ENCODE results near the gene IQCN. TPM values are rescaled to one million over a fixed set of nuclear protein-coding genes. Genes with fewer than 3 reads are reported as not detected.

IQCN gene
- total and polyA plus RNA-seq, 5 donors from 2014 or later: 0.03 to 26.5 (median 0.22) TPM; not detected in 1

DNA sequence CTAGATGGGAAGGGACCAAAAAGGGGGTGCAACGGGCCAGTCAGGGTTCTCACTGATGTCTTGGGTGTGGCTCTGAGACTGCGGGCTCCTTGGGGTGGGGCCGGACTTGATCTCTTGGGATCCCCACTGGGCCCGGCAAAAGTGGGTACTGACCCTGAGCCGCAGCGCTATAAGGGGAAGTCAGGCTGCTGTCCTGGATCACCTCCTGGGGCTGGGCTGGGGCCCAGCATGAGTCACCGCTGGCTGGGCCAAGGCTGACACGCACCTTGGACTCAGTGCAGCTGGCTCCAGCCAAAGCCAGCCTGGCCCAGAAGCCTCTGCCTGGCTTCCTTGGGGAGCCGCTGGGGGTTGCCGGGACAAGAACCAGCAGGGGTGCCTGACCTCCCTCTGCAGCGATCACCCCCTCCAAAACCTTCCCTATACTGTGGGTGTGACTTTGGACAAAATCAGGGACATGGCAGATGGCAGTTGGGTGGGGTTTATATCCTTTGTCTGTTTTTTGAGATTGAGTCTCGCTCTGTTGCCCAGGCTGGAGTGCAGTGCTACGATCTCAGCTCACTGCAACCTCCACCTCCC, 617 bp upstream of the IQCN start:
- Mint-ChIP-seq H3K9me3 (peaks cover 0 to 23% (median 0%) of the 10 kb centered on the region in 7 donors), H3K4me3 (peak overlapping the region; percentile 57 to 98 (median 68)), H3K27me3 (peaks cover 57% of the 10 kb centered on the region), H3K27ac (peak overlapping the region in 2 of 3 donors; percentile 78 to 99), H3K4me1 (peaks cover 6 to 60% (median 28%) of the 10 kb centered on the region in 4 donors), H3K36me3 (peaks cover 13% of the 10 kb centered on the region)
- Histone ChIP-seq H3K27ac (ENCODE audit: insufficient read depth, low read length, poor library complexity, severe bottlenecking) (no peak overlapping the region), H3K36me3 (ENCODE audit: control insufficient read depth, insufficient read depth, low read length) (peaks cover 21% of the 10 kb centered on the region), H3K27me3 (ENCODE audit: control insufficient read depth, insufficient read depth, low read length) (no peaks in the 10 kb centered on the region), H3K4me1 (ENCODE audit: control insufficient read depth, insufficient read depth, low read length, poor library complexity, severe bottlenecking) (peaks cover 38% of the 10 kb centered on the region), H3K9me3 (ENCODE audit: control insufficient read depth in 2 of 2, low read length in 2 of 2) (no peaks in the 10 kb centered on the region), H3K4me3 (ENCODE audit: low read depth, low read length) (peak overlapping the region; percentile 19)
- DNase-seq (peak in 1 of 3 donors; percentile 62), ATAC-seq (ENCODE audit: low read depth in 2 of 2) (no peak)

DNA sequence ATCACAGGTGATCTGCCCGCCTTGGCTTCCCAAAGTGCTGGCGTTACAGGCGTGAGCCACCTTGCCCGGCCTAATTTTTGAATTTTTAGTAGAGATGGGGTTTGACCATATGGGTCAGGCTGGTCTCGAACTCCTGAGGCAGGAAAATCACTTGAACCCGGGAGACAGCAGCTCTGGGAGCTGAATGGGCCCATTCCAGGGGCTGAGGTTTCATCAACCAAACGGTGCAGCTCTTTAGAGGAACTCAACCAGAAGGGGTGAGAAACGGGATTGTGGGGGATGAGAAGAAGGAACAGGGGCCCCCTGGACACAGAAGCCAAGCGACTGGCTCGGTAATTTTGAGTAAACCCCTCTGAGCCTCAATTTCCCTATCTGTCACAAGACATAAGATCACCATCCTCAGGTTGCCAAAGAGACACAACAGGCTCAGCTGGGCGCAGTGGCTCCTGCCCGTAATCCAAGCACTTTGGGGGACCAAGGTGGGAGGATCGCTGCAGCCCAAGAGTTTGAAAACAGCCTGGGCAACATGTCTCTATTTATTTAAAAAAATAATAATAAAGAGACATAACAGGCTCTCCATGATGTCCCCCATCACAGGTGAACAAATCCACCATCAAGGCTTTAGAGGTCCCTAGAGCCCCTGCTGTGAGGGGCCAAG, 562 bp downstream of the IQCN start:
- peaks cover 5% of the 10 kb centered on the region for H3K36me3 Mint-ChIP-seq
- DNase-seq (peak in 1 of 3 donors; percentile 47), ATAC-seq (ENCODE audit: low read depth in 2 of 2) (no peak)

DNA sequence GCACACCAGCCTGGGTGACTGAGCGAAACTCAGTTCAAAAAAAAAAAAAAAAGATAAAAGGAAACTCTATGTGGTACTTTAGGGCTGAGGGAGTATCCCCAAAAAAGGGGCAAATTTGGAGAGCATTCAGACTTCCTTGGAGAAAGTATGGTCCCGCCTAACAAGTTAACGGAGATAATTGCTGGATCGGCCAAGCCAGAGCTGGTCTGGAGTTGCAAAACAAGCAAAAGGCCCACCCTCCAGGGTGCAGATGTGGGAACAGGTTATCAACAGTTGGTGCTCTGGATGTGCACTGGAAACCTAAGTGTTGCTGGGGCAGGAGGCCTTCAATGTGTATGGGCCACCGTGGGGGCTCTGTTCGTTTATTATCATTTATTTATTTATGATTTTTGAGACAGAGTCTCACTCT, 2.8 kb downstream of the IQCN start:
- Mint-ChIP-seq H3K4me3 (peak overlapping the region; percentile 29 to 98 (median 60)), H3K4me1 (peaks cover 0 to 37% (median 15%) of the 10 kb centered on the region in 4 donors), H3K9me3 (peaks cover 0 to 18% (median 0%) of the 10 kb centered on the region in 7 donors), H3K36me3 (peaks cover 10% of the 10 kb centered on the region), H3K27ac (peak overlapping the region in 2 of 3 donors; percentile 65 to 86), H3K27me3 (peaks cover 31% of the 10 kb centered on the region)
- peaks cover 22% of the 10 kb centered on the region for H3K36me3 ChIP-seq (ENCODE audit: control insufficient read depth, insufficient read depth, low read length)
- H3K27me3 ChIP-seq (ENCODE audit: control insufficient read depth, insufficient read depth, low read length): no peaks in the 10 kb centered on the region
- peaks cover 19% of the 10 kb centered on the region for H3K4me1 ChIP-seq (ENCODE audit: control insufficient read depth, insufficient read depth, low read length, poor library complexity, severe bottlenecking)
- DNase-seq (peak in 1 of 3 donors; percentile 69), ATAC-seq (ENCODE audit: low read depth in 2 of 2) (no peak)
- no peak overlapping the region for H3K4me3 ChIP-seq (ENCODE audit: low read depth, low read length)
- H3K9me3 ChIP-seq (ENCODE audit: control insufficient read depth in 2 of 2, low read length in 2 of 2): no peaks in the 10 kb centered on the region
- no peak overlapping the region for H3K27ac ChIP-seq (ENCODE audit: insufficient read depth, low read length, poor library complexity, severe bottlenecking)

More for the DNA sequence above, 562 bp downstream of the IQCN start:
- Histone ChIP-seq H3K27ac (ENCODE audit: insufficient read depth, low read length, poor library complexity, severe bottlenecking) (no peak overlapping the region), H3K4me3 (ENCODE audit: low read depth, low read length) (no peak overlapping the region), H3K36me3 (ENCODE audit: control insufficient read depth, insufficient read depth, low read length) (peaks cover 19% of the 10 kb centered on the region), H3K4me1 (ENCODE audit: control insufficient read depth, insufficient read depth, low read length, poor library complexity, severe bottlenecking) (peaks cover 29% of the 10 kb centered on the region), H3K27me3 (ENCODE audit: control insufficient read depth, insufficient read depth, low read length) (no peaks in the 10 kb centered on the region), H3K9me3 (ENCODE audit: control insufficient read depth in 2 of 2, low read length in 2 of 2) (no peaks in the 10 kb centered on the region)
- Mint-ChIP-seq H3K27ac (peak overlapping the region in 2 of 3 donors; percentile 78 to 86), H3K4me3 (peak overlapping the region; percentile 49 to 98 (median 59)), H3K4me1 (peaks cover 0 to 54% (median 22%) of the 10 kb centered on the region in 4 donors), H3K27me3 (peaks cover 49% of the 10 kb centered on the region), H3K9me3 (peaks cover 0 to 21% (median 0%) of the 10 kb centered on the region in 7 donors)

DNA sequence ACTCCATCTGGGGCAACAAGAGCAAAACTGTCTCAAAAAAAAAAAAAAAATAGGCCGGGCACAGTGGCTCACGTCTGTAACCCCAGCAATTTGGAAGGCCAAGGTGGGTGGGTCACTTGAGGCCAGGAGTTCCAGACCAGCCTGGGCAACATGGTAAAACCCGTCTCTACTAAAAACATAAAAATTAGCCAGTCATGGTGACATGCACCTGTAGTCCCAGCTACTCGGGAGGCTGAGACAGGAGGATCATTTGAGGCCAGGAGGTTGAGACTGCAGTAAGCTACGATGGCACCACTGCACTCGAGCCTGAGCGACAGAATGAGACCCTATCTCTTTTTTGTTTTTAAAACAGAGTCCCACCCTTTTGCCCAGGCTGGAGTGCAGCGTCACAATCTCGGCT, 3.9 kb downstream of the IQCN start:
- peaks cover 24% of the 10 kb centered on the region for H3K36me3 ChIP-seq (ENCODE audit: control insufficient read depth, insufficient read depth, low read length)
- Mint-ChIP-seq H3K36me3 (peaks cover 16% of the 10 kb centered on the region), H3K27ac (peak overlapping the region in 1 of 3 donors; percentile 23), H3K4me3 (peak overlapping the region in 2 of 4 donors; percentile 74 to 98), H3K9me3 (peaks cover 0 to 18% (median 0%) of the 10 kb centered on the region in 7 donors), H3K4me1 (peaks cover 0 to 32% (median 12%) of the 10 kb centered on the region in 4 donors), H3K27me3 (peaks cover 28% of the 10 kb centered on the region)
- no peak overlapping the region for H3K27ac ChIP-seq (ENCODE audit: insufficient read depth, low read length, poor library complexity, severe bottlenecking)
- ATAC-seq (ENCODE audit: low read depth in 2 of 2): no peak
- H3K4me1 ChIP-seq (ENCODE audit: control insufficient read depth, insufficient read depth, low read length, poor library complexity, severe bottlenecking): peaks cover 11% of the 10 kb centered on the region
- no peak overlapping the region for H3K4me3 ChIP-seq (ENCODE audit: low read depth, low read length)
- no peaks in the 10 kb centered on the region for H3K27me3 ChIP-seq (ENCODE audit: control insufficient read depth, insufficient read depth, low read length)
- DNase-seq: peak in 1 of 3 donors; percentile 49
- H3K9me3 ChIP-seq (ENCODE audit: control insufficient read depth in 2 of 2, low read length in 2 of 2): no peaks in the 10 kb centered on the region

DNA sequence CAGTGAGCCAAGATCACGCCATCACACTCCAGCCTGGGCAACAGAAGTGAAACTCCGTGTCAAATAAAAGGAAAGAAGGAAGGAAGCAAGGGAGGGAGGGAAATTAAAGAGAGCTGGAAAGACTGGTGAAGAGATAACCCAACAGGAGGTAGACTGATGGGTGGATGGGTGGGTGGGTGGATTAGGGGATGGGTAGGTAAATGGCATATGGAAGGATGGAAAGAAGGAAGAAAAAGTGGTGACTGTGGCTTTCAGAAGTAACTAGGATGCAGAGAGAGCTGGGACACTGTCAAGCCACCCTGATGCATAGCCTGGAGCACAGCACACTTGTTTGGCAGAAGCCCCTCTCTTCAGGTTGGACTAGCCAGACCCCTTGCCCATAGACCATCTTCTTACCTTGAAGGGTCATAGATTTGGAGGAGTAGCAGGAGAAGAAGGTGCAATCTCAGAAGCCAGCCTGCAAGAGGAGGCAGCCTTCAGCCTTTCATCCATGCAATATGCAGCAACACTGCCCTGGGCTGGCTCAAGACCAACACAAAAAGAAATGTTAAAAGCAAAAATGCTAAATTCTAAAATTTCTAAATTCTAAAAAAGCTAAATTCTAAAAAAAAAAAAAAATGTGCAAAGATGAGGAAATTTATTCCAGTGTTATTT, 5.1 kb downstream of the IQCN start:
- H3K27ac Mint-ChIP-seq: no peak overlapping the region
- peaks cover 0 to 14% (median 0%) of the 10 kb centered on the region in 7 donors for H3K9me3 Mint-ChIP-seq
- H3K4me3 Mint-ChIP-seq: peak overlapping the region in 2 of 4 donors; percentile 47 to 98

DNA sequence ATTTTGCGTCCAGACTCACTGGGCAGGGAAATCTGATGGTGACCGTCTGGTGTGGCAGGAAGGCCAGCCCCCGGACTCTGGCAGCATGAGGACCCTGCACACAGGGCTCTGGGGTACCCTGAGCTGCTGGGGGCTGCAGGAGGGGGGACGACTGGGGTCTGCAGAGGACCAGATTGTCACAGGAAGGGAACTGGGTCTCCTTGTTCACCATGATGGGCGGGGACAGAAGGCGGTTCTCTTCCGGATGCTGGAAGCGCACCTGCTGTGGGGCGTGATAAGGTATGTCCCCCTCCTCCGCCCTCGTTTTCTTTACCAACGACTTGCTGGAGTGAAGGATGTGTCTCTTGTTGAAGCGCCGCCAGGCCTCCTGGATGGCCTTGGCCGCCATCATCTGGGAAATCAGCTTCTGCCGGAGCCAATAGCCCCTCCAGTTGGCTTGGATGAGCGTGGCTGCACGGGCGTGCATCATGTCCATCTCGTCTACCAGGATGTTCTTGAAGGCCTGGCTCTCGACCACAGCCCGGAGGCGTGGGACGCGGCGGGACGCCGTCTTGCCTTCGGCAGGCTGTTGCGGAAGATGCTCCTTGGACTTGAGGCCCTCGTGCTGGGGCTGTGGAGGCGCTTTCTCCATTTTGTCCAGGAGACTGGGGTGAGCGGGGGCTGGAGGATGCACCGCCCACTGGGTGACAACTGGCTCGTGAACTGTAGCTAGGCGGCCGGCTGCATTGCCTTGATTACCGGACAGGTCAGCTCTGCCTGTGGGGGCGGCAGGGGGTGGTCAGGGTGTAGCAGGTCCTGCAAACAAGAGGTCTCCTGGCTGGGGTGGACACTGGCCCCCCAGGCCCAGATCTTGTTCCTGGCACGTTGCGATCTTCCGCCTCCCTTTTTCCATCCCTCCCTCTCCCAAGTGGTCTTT, 7.2 kb downstream of the IQCN start:
- Histone ChIP-seq H3K4me1 (ENCODE audit: control insufficient read depth, insufficient read depth, low read length, poor library complexity, severe bottlenecking) (no peaks in the 10 kb centered on the region), H3K27ac (ENCODE audit: insufficient read depth, low read length, poor library complexity, severe bottlenecking) (no peak overlapping the region), H3K4me3 (ENCODE audit: low read depth, low read length) (no peak overlapping the region), H3K36me3 (ENCODE audit: control insufficient read depth, insufficient read depth, low read length) (peaks cover 20% of the 10 kb centered on the region), H3K9me3 (ENCODE audit: control insufficient read depth in 2 of 2, low read length in 2 of 2) (no peaks in the 10 kb centered on the region), H3K27me3 (ENCODE audit: control insufficient read depth, insufficient read depth, low read length) (no peaks in the 10 kb centered on the region)
- peaks cover 16% of the 10 kb centered on the region for H3K36me3 Mint-ChIP-seq
- peak overlapping the region in 2 of 4 donors; percentile 26 to 51 for H3K4me3 Mint-ChIP-seq
- H3K9me3 Mint-ChIP-seq: peaks cover 0 to 9% (median 0%) of the 10 kb centered on the region in 7 donors
- peak overlapping the region in 1 of 3 donors; percentile 47 for H3K27ac Mint-ChIP-seq
- H3K27me3 Mint-ChIP-seq: peaks cover 14% of the 10 kb centered on the region
- DNase-seq (peak in 1 of 3 donors; percentile 43), ATAC-seq (ENCODE audit: low read depth in 2 of 2) (no peak)
- peaks cover 0 to 8% (median 2%) of the 10 kb centered on the region in 4 donors for H3K4me1 Mint-ChIP-seq

More for the DNA sequence above, 5.1 kb downstream of the IQCN start:
- Histone ChIP-seq H3K9me3 (ENCODE audit: control insufficient read depth in 2 of 2, low read length in 2 of 2) (no peaks in the 10 kb centered on the region), H3K4me1 (ENCODE audit: control insufficient read depth, insufficient read depth, low read length, poor library complexity, severe bottlenecking) (no peaks in the 10 kb centered on the region), H3K27ac (ENCODE audit: insufficient read depth, low read length, poor library complexity, severe bottlenecking) (no peak overlapping the region), H3K4me3 (ENCODE audit: low read depth, low read length) (no peak overlapping the region), H3K36me3 (ENCODE audit: control insufficient read depth, insufficient read depth, low read length) (peaks cover 20% of the 10 kb centered on the region), H3K27me3 (ENCODE audit: control insufficient read depth, insufficient read depth, low read length) (no peaks in the 10 kb centered on the region)
- ATAC-seq (ENCODE audit: low read depth in 2 of 2) (no peak), DNase-seq (peak in 1 of 3 donors; percentile 28)
- peaks cover 19% of the 10 kb centered on the region for H3K27me3 Mint-ChIP-seq
- H3K4me1 Mint-ChIP-seq: peaks cover 0 to 22% (median 5%) of the 10 kb centered on the region in 4 donors
- peaks cover 16% of the 10 kb centered on the region for H3K36me3 Mint-ChIP-seq

DNA sequence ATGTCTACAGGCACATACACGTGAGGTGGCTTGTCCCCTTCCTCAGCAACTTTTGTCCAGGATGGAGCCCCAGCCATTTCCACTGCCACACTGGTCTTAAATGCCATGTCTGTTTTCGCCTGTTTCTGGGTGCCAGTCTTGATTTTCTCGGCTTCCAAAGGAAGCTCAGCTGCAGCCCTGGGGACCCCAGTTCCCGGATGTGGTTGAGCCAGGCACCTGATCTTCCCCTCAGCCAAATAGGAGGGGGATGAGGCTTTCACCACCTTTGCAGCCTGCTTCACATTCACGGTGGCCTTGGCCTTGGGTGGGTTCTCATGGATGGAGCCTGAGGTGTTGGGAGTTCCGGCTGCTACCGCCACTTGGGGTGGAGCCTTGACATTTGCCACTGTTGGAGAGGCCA, 8.7 kb downstream of the IQCN start:
- Mint-ChIP-seq H3K4me1 (peaks cover 0 to 4% (median 2%) of the 10 kb centered on the region in 4 donors), H3K9me3 (peaks cover 0 to 6% (median 0%) of the 10 kb centered on the region in 7 donors), H3K27ac (peak overlapping the region in 2 of 3 donors; percentile 47 to 76), H3K36me3 (peaks cover 16% of the 10 kb centered on the region), H3K4me3 (peak overlapping the region in 1 of 4 donors; percentile 4), H3K27me3 (peaks cover 8% of the 10 kb centered on the region)
- Histone ChIP-seq H3K9me3 (ENCODE audit: control insufficient read depth in 2 of 2, low read length in 2 of 2) (no peaks in the 10 kb centered on the region), H3K27ac (ENCODE audit: insufficient read depth, low read length, poor library complexity, severe bottlenecking) (no peak overlapping the region), H3K27me3 (ENCODE audit: control insufficient read depth, insufficient read depth, low read length) (no peaks in the 10 kb centered on the region), H3K36me3 (ENCODE audit: control insufficient read depth, insufficient read depth, low read length) (peaks cover 20% of the 10 kb centered on the region), H3K4me3 (ENCODE audit: low read depth, low read length) (no peak overlapping the region), H3K4me1 (ENCODE audit: control insufficient read depth, insufficient read depth, low read length, poor library complexity, severe bottlenecking) (no peaks in the 10 kb centered on the region)
- peak in 1 of 3 donors; percentile 30 for DNase-seq
- ATAC-seq (ENCODE audit: low read depth in 2 of 2): no peak

Measured in CD4-positive, CD25-positive, alpha-beta regulatory T cell (primary cell).